Immature natural killer cell (primary cell): ENCODE results near the gene IGF1R. TPM values are rescaled to one million over a fixed set of nuclear protein-coding genes. Genes with fewer than 3 reads are reported as not detected.
A peak's percentile ranks its signal among the peaks of the same experiment; 100 is the strongest.

ENCODE experiments used
- DNase-seq, 3 donors: peaks; one replicate each; pipeline ENCODE4 v3.0.0; 2022; ENCODE audit warnings: mixed read lengths in 1 of 3
- H3K27ac Mint-ChIP-seq, 6 donors: one replicate each; pipeline ENCODE4 v1.8.0; 2020; ENCODE audit warnings: mixed read lengths in 6 of 6, mild to moderate bottlenecking in 5 of 6, inconsistent platforms in 4 of 6, moderate library complexity in 3 of 6
- H3K27me3 Mint-ChIP-seq, 3 donors: one replicate each; pipeline ENCODE4 v1.8.0; 2020 to 2021; ENCODE audit warnings: low read depth in 3 of 3, mild to moderate bottlenecking in 3 of 3, mixed read lengths in 3 of 3, moderate library complexity in 3 of 3, inconsistent platforms in 1 of 3
- H3K36me3 Mint-ChIP-seq, 3 donors: one replicate each; pipeline ENCODE4 v1.8.0; 2020; ENCODE audit warnings: mixed read lengths in 3 of 3, inconsistent platforms in 2 of 3, mild to moderate bottlenecking in 2 of 3
- H3K4me1 Mint-ChIP-seq, 2 donors: one replicate each; pipeline ENCODE4 v1.8.0; 2020; ENCODE audit warnings: inconsistent platforms in 2 of 2, mild to moderate bottlenecking in 2 of 2, mixed read lengths in 2 of 2, moderate library complexity in 1 of 2
- H3K4me3 Mint-ChIP-seq, 5 donors: one replicate each; pipeline ENCODE4 v1.8.0; 2020; ENCODE audit warnings: mild to moderate bottlenecking in 5 of 5, mixed read lengths in 5 of 5, inconsistent platforms in 3 of 5, moderate library complexity in 3 of 5
- H3K9me3 Mint-ChIP-seq, 6 donors: one replicate each; pipeline ENCODE4 v1.8.0; 2020; ENCODE audit warnings: mild to moderate bottlenecking in 6 of 6, mixed read lengths in 6 of 6, inconsistent platforms in 4 of 6, moderate library complexity in 3 of 6
- polyA plus RNA-seq, 3 donors: library from polyadenylated mRNA; unstranded; fragments of 300-500 nt; fragmentation: Illumina TruSeq; gene quantifications; one replicate each; pipeline ENCODE4 v1.2.3, GENCODE V29; 2021

The IGF1R gene
- polyA plus RNA-seq, 3 donors from 2014 or later = 1.4 to 4.7 (median 1.4) TPM

- H3K4me3 Mint-ChIP-seq = no peak overlapping the region
- no peaks in the 10 kb centered on the region for H3K36me3 Mint-ChIP-seq
- H3K27ac Mint-ChIP-seq = no peak overlapping the region
- peaks cover 11 to 21% (median 19%) of the 10 kb centered on the region in 3 donors for H3K27me3 Mint-ChIP-seq
- H3K4me1 Mint-ChIP-seq = no peaks in the 10 kb centered on the region
- H3K9me3 Mint-ChIP-seq = peaks cover 0 to 2% (median 0%) of the 10 kb centered on the region in 6 donors
- DNase-seq = no peak
These were observed 27.3 kb upstream of the IGF1R start for GRCh38 chr15:98621021-98621420.

DNA sequence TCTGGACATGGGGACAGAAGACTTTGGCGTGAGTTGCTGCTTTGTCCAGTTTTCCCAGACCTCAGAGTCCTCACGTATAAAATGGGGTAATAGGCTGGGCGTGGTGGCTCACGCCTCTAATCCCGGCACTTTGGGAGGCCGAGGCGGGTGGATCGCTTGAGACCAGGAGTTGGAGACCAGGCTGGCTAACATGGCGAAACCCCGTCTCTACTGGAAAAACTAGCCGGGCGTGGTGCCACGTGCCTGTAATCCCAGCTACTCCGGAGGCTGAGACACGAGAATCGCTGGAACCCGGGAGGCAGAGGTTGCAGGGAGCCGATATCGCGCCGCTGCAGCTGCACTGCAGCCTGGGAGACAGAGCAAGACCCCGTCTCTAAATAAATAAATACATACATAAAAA, 22.7 kb upstream of the IGF1R start:
- DNase-seq = no peak
- H3K27ac Mint-ChIP-seq = no peak overlapping the region
- H3K4me1 Mint-ChIP-seq = no peaks in the 10 kb centered on the region
- H3K9me3 Mint-ChIP-seq = peaks cover 0 to 2% (median 0%) of the 10 kb centered on the region in 6 donors
- peaks cover 13 to 26% (median 20%) of the 10 kb centered on the region in 3 donors for H3K27me3 Mint-ChIP-seq
- H3K4me3 Mint-ChIP-seq = no peak overlapping the region
- H3K36me3 Mint-ChIP-seq = no peaks in the 10 kb centered on the region

- no peak overlapping the region for H3K27ac Mint-ChIP-seq
- H3K36me3 Mint-ChIP-seq = no peaks in the 10 kb centered on the region
- H3K4me3 Mint-ChIP-seq = no peak overlapping the region
- no peak for DNase-seq
- no peaks in the 10 kb centered on the region for H3K4me1 Mint-ChIP-seq
- H3K9me3 Mint-ChIP-seq = peaks cover 0 to under 1% (median 0%) of the 10 kb centered on the region in 6 donors
- H3K27me3 Mint-ChIP-seq = peaks cover 8 to 23% (median 19%) of the 10 kb centered on the region in 3 donors
These were observed 22.2 kb upstream of the IGF1R start for GRCh38 chr15:98626153-98626552.

GRCh38 chr15:98628216-98628615, 20.1 kb upstream of the IGF1R start:
- no peak overlapping the region for H3K27ac Mint-ChIP-seq
- no peaks in the 10 kb centered on the region for H3K4me1 Mint-ChIP-seq
- DNase-seq = no peak
- no peaks in the 10 kb centered on the region for H3K36me3 Mint-ChIP-seq
- H3K27me3 Mint-ChIP-seq = peaks cover 8 to 17% (median 15%) of the 10 kb centered on the region in 3 donors
- no peak overlapping the region for H3K4me3 Mint-ChIP-seq
- no peaks in the 10 kb centered on the region for H3K9me3 Mint-ChIP-seq

DNA sequence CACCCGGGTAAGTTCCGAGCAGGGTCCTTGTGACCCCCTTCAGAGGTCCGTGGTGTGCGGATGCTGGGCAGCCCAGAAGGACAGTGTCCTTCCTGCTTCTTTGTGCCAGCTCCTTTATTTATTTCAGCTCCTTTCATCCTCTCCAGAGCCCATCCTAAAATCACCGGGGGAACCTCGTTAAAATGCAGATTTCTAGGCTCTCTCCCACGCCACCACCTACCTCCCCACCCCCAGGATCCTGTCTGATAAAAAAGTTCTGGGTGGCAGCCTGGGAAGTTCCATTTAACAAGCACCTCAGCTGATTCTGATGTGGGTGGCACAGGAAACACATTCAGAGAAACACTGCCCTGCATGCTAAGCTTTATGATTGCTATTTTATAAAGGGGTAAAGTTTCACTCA, 12.5 kb upstream of the IGF1R start:
- no peak overlapping the region for H3K27ac Mint-ChIP-seq
- H3K9me3 Mint-ChIP-seq = peaks cover 0 to 1% (median 0%) of the 10 kb centered on the region in 6 donors
- peaks cover 3 to 24% (median 15%) of the 10 kb centered on the region in 3 donors for H3K27me3 Mint-ChIP-seq
- no peak overlapping the region for H3K4me3 Mint-ChIP-seq
- DNase-seq = peak in 1 of 3 donors; percentile 10
- H3K4me1 Mint-ChIP-seq = peaks cover 3 to 9% of the 10 kb centered on the region in 2 donors
- peaks cover 0 to 3% (median 0%) of the 10 kb centered on the region in 3 donors for H3K36me3 Mint-ChIP-seq

DNA sequence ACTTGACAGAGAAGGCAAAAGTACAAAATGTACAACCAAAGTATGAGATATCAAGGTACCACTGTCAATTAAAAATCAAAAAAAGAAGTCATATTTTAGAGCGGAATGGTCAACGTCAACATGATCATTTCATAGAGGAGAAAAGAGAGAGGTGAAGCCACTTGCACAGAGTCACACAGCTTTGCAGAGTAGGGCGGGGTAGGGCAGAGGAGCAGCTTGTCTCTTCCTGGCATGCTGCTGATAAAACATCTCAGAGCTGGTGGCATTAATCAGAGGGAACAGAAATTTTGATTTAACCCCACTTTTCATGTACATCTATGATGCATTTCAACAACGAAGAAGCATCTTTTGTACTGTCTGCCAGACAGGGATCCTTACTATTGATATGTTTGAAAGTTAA, 5.2 kb upstream of the IGF1R start:
- Mint-ChIP-seq H3K4me3 (no peak overlapping the region), H3K4me1 (peaks cover 4 to 6% of the 10 kb centered on the region in 2 donors), H3K27me3 (peaks cover 9 to 19% (median 10%) of the 10 kb centered on the region in 3 donors), H3K9me3 (peaks cover 0 to 1% (median 0%) of the 10 kb centered on the region in 6 donors), H3K27ac (no peak overlapping the region), H3K36me3 (peaks cover 0 to 3% (median 0%) of the 10 kb centered on the region in 3 donors)
- no peak for DNase-seq

DNA sequence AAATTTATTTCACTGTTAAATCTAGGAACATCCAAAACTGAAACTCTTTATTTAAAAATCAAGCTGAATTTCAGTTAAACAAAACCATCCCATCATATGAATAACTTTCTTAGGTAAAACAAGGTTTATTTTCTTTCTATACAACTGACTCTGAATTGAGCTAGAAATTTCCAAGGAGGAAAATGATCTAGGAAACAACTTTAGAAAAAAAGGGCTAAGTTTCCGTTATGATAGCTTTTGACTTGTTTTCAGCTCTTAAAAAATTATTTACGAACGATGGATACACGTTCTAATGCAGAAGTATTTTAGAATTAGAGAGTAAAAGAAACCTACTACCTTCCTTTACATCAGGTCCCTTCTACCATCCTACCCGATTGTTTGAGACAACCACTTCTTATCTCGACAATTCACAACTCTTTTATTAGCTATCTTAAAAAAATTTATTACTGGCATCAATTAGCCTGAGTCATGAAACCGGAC, 1.8 kb upstream of the IGF1R start:
- Mint-ChIP-seq H3K36me3 (no peaks in the 10 kb centered on the region), H3K27ac (peak overlapping the region in 5 of 6 donors; percentile 46 to 83 (median 70)), H3K4me1 (peaks cover 18 to 20% of the 10 kb centered on the region in 2 donors), H3K9me3 (peaks cover 0 to 2% (median 0%) of the 10 kb centered on the region in 6 donors), H3K4me3 (peak overlapping the region; percentile 78 to 87 (median 85)), H3K27me3 (peaks cover 19 to 28% (median 23%) of the 10 kb centered on the region in 3 donors)
- DNase-seq = no peak

- peaks cover 0 to 2% (median 0%) of the 10 kb centered on the region in 6 donors for H3K9me3 Mint-ChIP-seq
- H3K27ac Mint-ChIP-seq = peak overlapping the region in 5 of 6 donors; percentile 46 to 83 (median 70)
- peaks cover 24 to 26% of the 10 kb centered on the region in 2 donors for H3K4me1 Mint-ChIP-seq
- no peaks in the 10 kb centered on the region for H3K36me3 Mint-ChIP-seq
- peaks cover 21 to 28% (median 24%) of the 10 kb centered on the region in 3 donors for H3K27me3 Mint-ChIP-seq
- H3K4me3 Mint-ChIP-seq = peak overlapping the region; percentile 78 to 87 (median 85)
- peak; percentile 71 to 77 (median 75) for DNase-seq
These were observed 1.1 kb upstream of the IGF1R start for GRCh38 chr15:98647026-98647773.

GRCh38 chr15:98648654-98649471, 524 bp downstream of the IGF1R start:
- Mint-ChIP-seq H3K36me3 (no peaks in the 10 kb centered on the region), H3K27ac (peak overlapping the region; percentile 80 to 95 (median 92)), H3K9me3 (peaks cover 0 to 2% (median 0%) of the 10 kb centered on the region in 6 donors), H3K4me3 (peak overlapping the region; percentile 85 to 93 (median 90)), H3K27me3 (peaks cover 19 to 28% (median 21%) of the 10 kb centered on the region in 3 donors), H3K4me1 (peaks cover 34 to 40% of the 10 kb centered on the region in 2 donors)
- DNase-seq = peak; percentile 41 to 48 (median 47)

- peak overlapping the region; percentile 90 to 97 (median 96) for H3K27ac Mint-ChIP-seq
- peaks cover 19 to 31% (median 23%) of the 10 kb centered on the region in 3 donors for H3K27me3 Mint-ChIP-seq
- no peaks in the 10 kb centered on the region for H3K36me3 Mint-ChIP-seq
- peak overlapping the region; percentile 90 to 95 (median 91) for H3K4me3 Mint-ChIP-seq
- peaks cover 36 to 40% of the 10 kb centered on the region in 2 donors for H3K4me1 Mint-ChIP-seq
- peak; percentile 58 to 64 (median 60) for DNase-seq
- H3K9me3 Mint-ChIP-seq = peaks cover 0 to 2% (median 0%) of the 10 kb centered on the region in 6 donors
These were observed 1.4 kb downstream of the IGF1R start for GRCh38 chr15:98649472-98650416.

DNA sequence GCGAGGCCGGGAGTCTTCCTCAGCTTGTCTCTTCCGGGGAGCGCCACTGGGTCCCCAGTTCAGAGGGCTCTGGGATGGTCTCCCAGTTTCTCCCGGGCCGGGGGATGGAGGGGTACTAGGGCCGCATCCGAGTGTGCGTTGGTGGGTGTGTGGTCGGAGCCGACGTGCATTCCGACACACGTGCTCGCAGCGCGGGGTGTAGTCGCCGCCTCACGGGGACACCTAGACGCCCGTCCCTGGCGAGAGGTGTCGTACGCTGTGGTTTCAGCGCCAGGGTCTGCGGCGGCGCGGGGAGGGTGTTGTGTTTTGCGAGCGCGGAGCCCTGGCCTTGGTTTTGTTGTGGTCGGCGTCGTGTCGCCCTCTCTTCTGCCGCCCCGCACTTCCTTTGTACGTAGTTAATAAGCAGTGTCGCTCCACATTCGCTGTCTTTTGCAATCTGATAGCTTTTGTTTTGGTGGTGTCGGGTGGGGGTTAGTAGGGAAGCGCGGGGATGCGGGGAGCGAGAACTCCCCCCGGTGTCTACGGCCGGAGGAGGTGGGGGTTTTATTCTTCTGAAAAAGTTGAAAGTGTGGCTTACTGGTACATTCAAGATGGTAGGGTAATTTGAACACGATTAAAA, 2.2 kb downstream of the IGF1R start:
- Mint-ChIP-seq H3K27ac (peak overlapping the region; percentile 90 to 97 (median 96)), H3K4me3 (peak overlapping the region; percentile 90 to 95 (median 91)), H3K36me3 (no peaks in the 10 kb centered on the region), H3K27me3 (peaks cover 19 to 31% (median 24%) of the 10 kb centered on the region in 3 donors), H3K9me3 (peaks cover 0 to 2% (median 0%) of the 10 kb centered on the region in 6 donors), H3K4me1 (peaks cover 36 to 40% of the 10 kb centered on the region in 2 donors)
- peak; percentile 92 to 95 (median 93) for DNase-seq

- Mint-ChIP-seq H3K27me3 (peaks cover 15 to 29% (median 24%) of the 10 kb centered on the region in 3 donors), H3K4me3 (peak overlapping the region; percentile 90 to 95 (median 91))
These were observed 2.7 kb downstream of the IGF1R start for GRCh38 chr15:98651036-98651481.

More at GRCh38 chr15:98651036-98651481, 2.7 kb downstream of the IGF1R start:
- no peaks in the 10 kb centered on the region for H3K36me3 Mint-ChIP-seq
- H3K4me1 Mint-ChIP-seq = peaks cover 36 to 40% of the 10 kb centered on the region in 2 donors
- no peak for DNase-seq
- peak overlapping the region; percentile 90 to 97 (median 96) for H3K27ac Mint-ChIP-seq
- peaks cover 0 to 2% (median 0%) of the 10 kb centered on the region in 6 donors for H3K9me3 Mint-ChIP-seq
